AG09309 (cell line): ENCODE data around the gene TRAPPC2L.

Source experiments
- DNase-seq: peaks from one replicate; pipeline ENCODE4 v3.0.0-alpha.2; 2010; ENCODE audit warnings: low read depth
- H3K4me3 ChIP-seq: 2 replicates; pipeline ENCODE4 v1.5.1; 2011; ENCODE audit warnings: mild to moderate bottlenecking, low read depth, low read length, moderate library complexity; ENCODE audit not compliant: control insufficient read depth
- TF ChIP-seq, protein P1 (sequence below): IDR thresholded peaks from 2 replicates; pipeline ENCODE4 v1.5.1; 2011; ENCODE audit warnings: mild to moderate bottlenecking, low read depth, low read length, inconsistent platforms; ENCODE audit not compliant: insufficient read depth, control insufficient read depth; ENCODE audit errors: missing control alignments

Gene TRAPPC2L

DNA sequence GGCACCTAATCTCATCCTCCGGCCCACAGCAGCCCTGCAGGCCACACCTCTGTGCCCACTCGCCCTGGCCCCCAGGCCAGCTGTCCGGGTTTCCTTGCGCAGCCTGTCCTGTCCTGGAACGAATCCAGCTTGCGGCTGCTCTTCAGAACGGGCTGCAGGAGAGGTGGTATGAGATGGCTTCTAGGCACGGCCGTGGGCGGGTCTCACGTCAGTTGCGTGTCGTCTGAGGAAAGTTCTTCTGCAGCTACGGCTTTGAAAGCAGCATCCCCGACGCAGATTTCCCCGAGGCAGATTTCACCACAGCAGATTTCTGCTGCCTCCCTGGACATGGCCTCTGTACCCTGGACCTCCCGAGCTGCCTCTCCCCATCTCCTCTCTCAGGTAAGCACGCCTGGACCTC, 18.4 kb upstream of the TRAPPC2L start:
- no peak for DNase-seq
- TF ChIP-seq, protein P1, sequence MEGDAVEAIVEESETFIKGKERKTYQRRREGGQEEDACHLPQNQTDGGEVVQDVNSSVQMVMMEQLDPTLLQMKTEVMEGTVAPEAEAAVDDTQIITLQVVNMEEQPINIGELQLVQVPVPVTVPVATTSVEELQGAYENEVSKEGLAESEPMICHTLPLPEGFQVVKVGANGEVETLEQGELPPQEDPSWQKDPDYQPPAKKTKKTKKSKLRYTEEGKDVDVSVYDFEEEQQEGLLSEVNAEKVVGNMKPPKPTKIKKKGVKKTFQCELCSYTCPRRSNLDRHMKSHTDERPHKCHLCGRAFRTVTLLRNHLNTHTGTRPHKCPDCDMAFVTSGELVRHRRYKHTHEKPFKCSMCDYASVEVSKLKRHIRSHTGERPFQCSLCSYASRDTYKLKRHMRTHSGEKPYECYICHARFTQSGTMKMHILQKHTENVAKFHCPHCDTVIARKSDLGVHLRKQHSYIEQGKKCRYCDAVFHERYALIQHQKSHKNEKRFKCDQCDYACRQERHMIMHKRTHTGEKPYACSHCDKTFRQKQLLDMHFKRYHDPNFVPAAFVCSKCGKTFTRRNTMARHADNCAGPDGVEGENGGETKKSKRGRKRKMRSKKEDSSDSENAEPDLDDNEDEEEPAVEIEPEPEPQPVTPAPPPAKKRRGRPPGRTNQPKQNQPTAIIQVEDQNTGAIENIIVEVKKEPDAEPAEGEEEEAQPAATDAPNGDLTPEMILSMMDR: no peak
- no peak overlapping the region for H3K4me3 ChIP-seq

DNA sequence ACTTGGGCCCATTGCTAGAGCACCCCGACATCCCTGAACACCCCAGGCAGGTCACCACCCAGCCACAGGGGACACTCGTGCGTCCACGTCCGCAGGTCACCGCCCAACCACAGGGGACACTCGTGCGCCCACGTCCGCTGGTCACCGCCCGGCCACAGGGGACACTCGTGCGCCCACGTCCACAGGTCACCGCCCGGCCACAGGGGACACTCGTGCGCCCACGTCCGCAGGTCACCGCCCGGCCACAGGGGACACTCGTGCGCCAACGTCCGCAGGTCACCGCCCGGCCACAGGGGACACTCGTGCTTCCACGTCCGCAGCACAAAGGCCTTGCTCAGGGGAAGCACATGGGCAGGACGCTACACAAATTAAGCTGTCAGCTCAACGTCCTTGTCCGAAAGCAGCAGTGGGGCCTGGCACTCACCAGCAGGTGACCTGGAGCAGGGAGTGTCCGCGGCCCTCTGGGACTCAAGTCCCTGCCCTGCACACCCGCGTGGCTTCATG, 17.8 kb upstream of the TRAPPC2L start:
- TF ChIP-seq, protein P1: no peak
- no peak for DNase-seq
- H3K4me3 ChIP-seq: no peak overlapping the region

DNA sequence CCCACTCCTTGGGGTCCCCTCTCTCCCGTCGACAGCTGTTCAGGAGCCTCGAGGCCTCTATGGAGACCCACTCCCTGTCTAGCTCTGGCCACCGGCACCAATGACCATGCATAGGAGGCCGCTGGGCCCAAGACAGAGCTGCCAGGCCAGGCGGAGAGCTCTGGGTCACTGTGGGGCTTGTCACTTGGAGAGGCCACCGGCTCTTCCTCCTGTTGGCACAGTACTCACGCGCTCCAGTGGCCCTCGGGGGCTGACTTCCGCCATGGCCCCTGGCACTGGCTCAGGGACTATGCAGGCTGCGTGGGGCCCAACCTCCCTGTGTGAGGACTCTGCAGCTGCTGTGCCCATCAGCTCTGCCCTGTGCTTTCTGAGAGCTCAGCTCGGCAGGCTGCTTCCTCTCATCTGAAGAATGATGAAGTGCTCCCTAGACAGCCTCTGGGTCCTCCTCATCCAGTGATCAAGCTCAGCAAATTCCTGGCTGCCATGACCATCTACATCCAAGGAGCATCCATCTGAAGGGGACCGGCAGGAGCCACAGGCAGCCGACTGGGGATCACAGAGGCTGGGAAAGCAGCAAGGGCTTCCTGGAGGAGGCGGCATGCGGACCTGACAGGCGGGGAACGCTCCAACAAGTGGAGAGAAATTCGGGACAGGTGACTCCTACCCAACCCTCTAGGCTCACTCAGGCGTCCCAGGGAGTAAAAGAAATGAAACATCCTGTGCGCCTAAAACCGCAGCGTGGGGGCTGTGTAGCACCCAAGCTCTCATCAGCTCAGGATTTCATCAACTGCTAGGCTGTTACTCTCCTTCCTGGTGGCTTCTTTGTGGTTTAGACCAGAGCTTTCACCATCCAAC, 17.0 kb upstream of the TRAPPC2L start:
- TF ChIP-seq, protein P1: no peak
- H3K4me3 ChIP-seq: no peak overlapping the region
- no peak for DNase-seq

DNA sequence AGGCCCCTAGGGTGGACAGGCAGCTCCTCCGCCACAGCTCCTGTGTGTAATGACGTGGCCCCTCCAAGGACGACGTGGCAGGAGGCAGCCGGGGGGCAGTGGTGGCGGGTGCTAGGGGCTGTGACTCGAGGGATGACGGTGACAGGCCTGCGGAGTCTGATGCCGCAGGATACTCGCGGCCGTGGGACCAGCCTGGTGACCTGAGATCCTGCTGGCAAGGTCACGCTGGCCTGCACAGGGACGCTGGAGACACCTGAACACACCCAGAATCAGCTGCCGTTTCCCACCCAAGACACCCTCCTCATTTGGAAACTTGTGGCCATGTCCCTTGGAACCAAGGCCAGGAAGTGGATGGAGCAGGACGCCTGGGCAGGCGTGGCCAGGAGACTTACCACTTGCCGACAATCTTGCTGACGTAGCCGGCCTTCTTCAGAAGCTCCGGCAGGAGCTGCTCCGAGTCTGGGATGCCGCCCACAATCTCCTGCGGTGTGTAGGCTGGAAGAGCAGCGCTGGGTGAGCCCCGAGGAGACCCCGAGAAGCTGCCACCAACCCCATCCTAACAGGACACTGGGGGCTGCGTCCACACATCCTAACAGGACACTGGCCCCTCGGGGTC, 16.2 kb upstream of the TRAPPC2L start:
- no peak for DNase-seq
- TF ChIP-seq, protein P1: no peak
- no peak overlapping the region for H3K4me3 ChIP-seq

DNA sequence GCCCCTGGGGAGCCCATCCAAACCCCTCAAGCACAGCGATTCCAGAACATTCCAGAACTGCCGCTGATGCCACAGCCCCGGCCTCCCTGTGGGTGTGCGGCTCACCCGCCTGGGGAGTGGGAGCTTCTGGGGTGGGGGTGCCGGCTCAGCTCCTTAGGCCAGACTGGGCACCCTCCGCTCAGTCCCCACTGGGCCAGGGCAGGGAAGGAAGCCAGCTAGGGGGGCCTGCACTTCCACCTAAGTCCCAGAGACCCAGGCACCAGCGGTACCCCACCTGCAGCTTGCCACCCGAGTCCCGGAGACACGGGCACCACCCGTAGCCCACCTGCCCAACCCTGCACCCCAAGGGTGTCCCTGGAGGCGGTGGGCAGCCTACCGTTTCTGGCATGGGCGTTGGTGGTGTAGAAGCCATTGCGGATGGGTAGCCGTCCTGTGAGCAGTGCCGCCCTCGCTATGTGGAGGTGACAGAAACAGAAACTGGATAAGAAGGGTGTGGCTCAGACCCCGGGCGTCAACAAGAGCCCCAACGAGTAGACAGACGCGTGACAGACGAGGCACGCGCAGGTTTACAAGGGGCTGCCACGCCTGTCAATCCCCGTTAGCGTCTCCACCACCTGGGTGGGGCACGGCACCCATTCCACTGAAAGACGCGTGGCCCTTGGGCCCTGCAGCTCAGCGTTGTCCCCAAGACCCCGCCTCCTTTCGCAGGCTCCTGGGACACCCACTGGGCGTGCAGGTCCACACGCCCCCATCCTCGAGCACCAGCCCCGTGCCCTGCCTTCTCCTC, 15.2 kb upstream of the TRAPPC2L start:
- TF ChIP-seq, protein P1: no peak
- DNase-seq: no peak
- no peak overlapping the region for H3K4me3 ChIP-seq

DNA sequence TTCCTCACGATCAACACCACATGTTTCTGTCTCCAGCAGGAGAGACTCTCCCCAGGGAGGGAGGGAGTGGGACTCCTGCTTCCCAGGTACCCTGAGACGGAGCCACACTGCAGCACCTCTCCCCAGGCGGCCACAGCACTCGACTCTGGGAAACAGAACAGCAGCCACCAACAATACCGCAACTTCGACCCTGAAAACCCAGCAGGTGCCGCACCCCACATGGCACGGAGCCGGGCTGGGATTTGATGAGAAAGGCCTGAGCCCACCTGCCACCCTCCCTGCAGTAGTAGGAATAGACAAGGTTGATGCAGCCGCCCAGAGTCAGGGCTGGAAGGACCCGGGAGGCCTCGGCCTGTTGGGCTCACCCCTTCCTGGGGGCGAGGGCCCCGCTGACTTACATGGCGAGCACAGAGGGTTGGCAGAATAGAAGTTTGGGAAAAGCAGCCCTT, 14.6 kb upstream of the TRAPPC2L start:
- H3K4me3 ChIP-seq: no peak overlapping the region
- TF ChIP-seq, protein P1: no peak

More for the DNA sequence above, 14.6 kb upstream of the TRAPPC2L start:
- no peak for DNase-seq
